ENCODE measurements around the gene NCF4.

GRCh38 chr22:36912694-36913426 lies 52.1 kb downstream of the NCF4 start:
- no peak for TF ChIP-seq CTCF (IDR thresholded peaks at IDR 0.05)
- no peak for TF ChIP-seq POLR2A (IDR thresholded peaks at IDR 0.05)
